SK-N-SH treated with all-trans-retinoic acid at 6 μM for 48 hours (cell line): ENCODE results near the gene C6orf89.

Experiments
- ATAC-seq: fragments of 200-7000 bp; cut with Tn5 transposase; 3 replicates; pipeline ENCODE4 v1.9.1; 2020; ENCODE audit warnings: mild to moderate bottlenecking, moderate library complexity
- BACH2 ChIP-seq: fragments of 250-450 bp; sonication (Bioruptor Pico); IDR thresholded peaks from 2 replicates; pipeline ENCODE4 v1.9.0; 2021; ENCODE audit warnings: mild to moderate bottlenecking, borderline replicate concordance
- CSDC2 ChIP-seq: fragments of 250-450 bp; sonication (Bioruptor Pico); IDR thresholded peaks from 2 replicates; pipeline ENCODE4 v1.5.0; 2020; ENCODE audit warnings: mild to moderate bottlenecking, moderate library complexity
- CSRNP3 ChIP-seq: fragments of 250-450 bp; sonication (Bioruptor Pico); IDR thresholded peaks from 2 replicates; pipeline ENCODE4 v1.5.1; 2021; ENCODE audit warnings: mild to moderate bottlenecking, moderate library complexity
- ESRRG ChIP-seq: fragments of 250-450 bp; sonication (Bioruptor Pico); IDR thresholded peaks from 2 replicates; pipeline ENCODE4 v1.6.1; 2021; ENCODE audit warnings: mild to moderate bottlenecking
- GLIS3 ChIP-seq: fragments of 250-450 bp; sonication (Bioruptor Pico); IDR thresholded peaks from 2 replicates; pipeline ENCODE4 v1.5.0; 2020; ENCODE audit warnings: mild to moderate bottlenecking, moderate library complexity
- ISL1 ChIP-seq: fragments of 250-450 bp; sonication (Bioruptor Pico); IDR thresholded peaks from 2 replicates; pipeline ENCODE4 v2.1.2; 2022; ENCODE audit warnings: mild to moderate bottlenecking, moderate library complexity
- OSR1 ChIP-seq: fragments of 250-450 bp; sonication (Bioruptor Pico); IDR thresholded peaks from 2 replicates; pipeline ENCODE4 v1.8.0; 2022; ENCODE audit warnings: moderate library complexity, mild to moderate bottlenecking, inconsistent platforms
- POU6F1 ChIP-seq: fragments of 250-450 bp; sonication (Bioruptor Pico); IDR thresholded peaks from 2 replicates; pipeline ENCODE4 v1.8.0; 2021; ENCODE audit warnings: low read depth, mild to moderate bottlenecking, moderate library complexity, borderline replicate concordance
- PPARA ChIP-seq: fragments of 250-450 bp; sonication (Bioruptor Pico); IDR thresholded peaks from 2 replicates; pipeline ENCODE4 v1.5.0; 2020; ENCODE audit warnings: mild to moderate bottlenecking, borderline replicate concordance
- RARB ChIP-seq: fragments of 250-450 bp; sonication (Bioruptor Pico); IDR thresholded peaks from 2 replicates; pipeline ENCODE4 v1.8.0; 2021; ENCODE audit warnings: mild to moderate bottlenecking, moderate library complexity
- SNAI2 ChIP-seq: fragments of 250-450 bp; sonication (Bioruptor Pico); IDR thresholded peaks from 2 replicates; pipeline ENCODE4 v1.5.0; 2020; ENCODE audit warnings: mild to moderate bottlenecking, moderate library complexity
- TCF4 ChIP-seq: fragments of 250-450 bp; sonication (Bioruptor Pico); IDR thresholded peaks from 2 replicates; pipeline ENCODE4 v1.8.0; 2021; ENCODE audit warnings: mild to moderate bottlenecking, moderate library complexity, borderline replicate concordance
- ZC3H10 ChIP-seq: fragments of 250-450 bp; sonication (Bioruptor Pico); IDR thresholded peaks from 2 replicates; pipeline ENCODE4 v1.5.1; 2021; ENCODE audit warnings: mild to moderate bottlenecking, moderate library complexity
- ZFP3 ChIP-seq: fragments of 250-450 bp; sonication (Bioruptor Pico); IDR thresholded peaks from 2 replicates; pipeline ENCODE4 v1.5.0; 2020; ENCODE audit warnings: mild to moderate bottlenecking, moderate library complexity
- ZFP30 ChIP-seq: fragments of 450-650 bp; formaldehyde crosslinking; IDR thresholded peaks from 2 replicates; pipeline ENCODE4 v1.5.0; 2022; ENCODE audit warnings: mild to moderate bottlenecking, moderate library complexity
- ZNF565 ChIP-seq: fragments of 450-650 bp; formaldehyde crosslinking; conservative IDR thresholded peaks from 2 replicates; pipeline ENCODE4 v1.5.0; 2020; ENCODE audit warnings: low read depth, mild to moderate bottlenecking, moderate library complexity
- ZNF70 ChIP-seq: fragments of 450-650 bp; formaldehyde crosslinking; IDR thresholded peaks from 2 replicates; pipeline ENCODE4 v1.5.0; 2020; ENCODE audit warnings: mild to moderate bottlenecking, moderate library complexity
- TF ChIP-seq, protein P1 (sequence below): fragments of 250-450 bp; sonication (Bioruptor Pico); IDR thresholded peaks from 2 replicates; pipeline ENCODE4 v1.5.1; 2020; ENCODE audit warnings: low read depth, mild to moderate bottlenecking, moderate library complexity
- TF ChIP-seq, protein P2 (sequence below): fragments of 250-450 bp; sonication (Bioruptor Pico); IDR thresholded peaks from 2 replicates; pipeline ENCODE4 v1.8.0; 2020; ENCODE audit warnings: mild to moderate bottlenecking, moderate library complexity, borderline replicate concordance
- TF ChIP-seq, protein P3 (sequence below): fragments of 250-450 bp; sonication (Bioruptor Pico); IDR thresholded peaks from 2 replicates; pipeline ENCODE4 v1.5.0; 2020; ENCODE audit warnings: mild to moderate bottlenecking, moderate library complexity

Gene C6orf89

GRCh38 chr6:36915599-36915998, 29.8 kb downstream of the C6orf89 start:
- no peak for ATAC-seq
- TF ChIP-seq, protein P1, sequence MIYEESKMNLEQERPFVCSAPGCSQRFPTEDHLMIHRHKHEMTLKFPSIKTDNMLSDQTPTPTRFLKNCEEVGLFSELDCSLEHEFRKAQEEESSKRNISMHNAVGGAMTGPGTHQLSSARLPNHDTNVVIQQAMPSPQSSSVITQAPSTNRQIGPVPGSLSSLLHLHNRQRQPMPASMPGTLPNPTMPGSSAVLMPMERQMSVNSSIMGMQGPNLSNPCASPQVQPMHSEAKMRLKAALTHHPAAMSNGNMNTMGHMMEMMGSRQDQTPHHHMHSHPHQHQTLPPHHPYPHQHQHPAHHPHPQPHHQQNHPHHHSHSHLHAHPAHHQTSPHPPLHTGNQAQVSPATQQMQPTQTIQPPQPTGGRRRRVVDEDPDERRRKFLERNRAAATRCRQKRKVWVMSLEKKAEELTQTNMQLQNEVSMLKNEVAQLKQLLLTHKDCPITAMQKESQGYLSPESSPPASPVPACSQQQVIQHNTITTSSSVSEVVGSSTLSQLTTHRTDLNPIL (CRISPR knock-in tag) = no peak
- TF ChIP-seq TCF4 (CRISPR knock-in tag) = no peak
- no peak for TF ChIP-seq CSRNP3 (CRISPR knock-in tag)
- TF ChIP-seq ZNF70 (CRISPR knock-in tag) = no peak

GRCh38 chr6:36916126-36916525, 30.4 kb downstream of the C6orf89 start:
- no peak for ATAC-seq
- TF ChIP-seq PPARA (CRISPR knock-in tag) (no peak), ZFP30 (no peak)

DNA sequence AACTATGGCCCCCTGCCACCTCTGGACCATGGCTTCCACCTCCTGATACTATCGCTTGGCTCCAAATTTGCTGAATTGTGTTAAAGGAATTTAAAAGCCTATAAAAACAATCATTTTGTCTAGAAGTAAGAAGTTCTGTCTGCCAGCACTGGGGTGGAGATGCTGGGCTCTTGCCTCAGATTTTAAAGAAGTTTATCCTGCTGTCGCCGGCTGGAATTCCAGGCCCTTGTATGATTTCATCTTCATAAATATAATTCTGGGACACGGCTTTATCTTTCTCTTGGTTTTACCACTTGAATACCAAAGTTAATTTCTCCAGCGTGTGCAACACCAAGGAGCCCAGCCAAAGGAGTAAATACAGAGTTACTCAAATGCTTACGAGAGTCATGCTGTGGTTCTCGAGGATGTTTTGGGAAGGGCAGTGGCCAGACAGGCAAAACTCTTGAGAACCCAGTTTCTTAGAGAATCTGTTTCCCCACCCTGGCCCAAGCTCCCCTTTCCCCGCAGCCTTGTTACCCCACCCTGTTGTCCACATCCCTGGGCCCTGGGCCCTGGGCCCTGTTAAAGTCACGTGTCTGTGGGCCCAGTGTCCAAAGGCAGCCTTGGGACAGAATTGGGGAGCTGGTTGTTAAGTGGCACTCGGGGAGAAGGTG, 31.9 kb downstream of the C6orf89 start:
- ATAC-seq = no peak
- TF ChIP-seq SNAI2 (CRISPR knock-in tag) (no peak), ZFP3 (CRISPR knock-in tag) (no peak), ESRRG (CRISPR knock-in tag) (no peak), OSR1 (CRISPR knock-in tag) (no peak), ZNF70 (CRISPR knock-in tag) (no peak), ZFP30 (no peak), POU6F1 (CRISPR knock-in tag) (no peak), GLIS3 (CRISPR knock-in tag) (no peak), ISL1 (CRISPR knock-in tag) (no peak), PPARA (CRISPR knock-in tag) (no peak), RARB (CRISPR knock-in tag) (no peak), CSDC2 (CRISPR knock-in tag) (no peak), ZC3H10 (no peak), BACH2 (CRISPR knock-in tag) (no peak), CSRNP3 (CRISPR knock-in tag) (no peak)
- TF ChIP-seq, protein P1 (CRISPR knock-in tag) = no peak

DNA sequence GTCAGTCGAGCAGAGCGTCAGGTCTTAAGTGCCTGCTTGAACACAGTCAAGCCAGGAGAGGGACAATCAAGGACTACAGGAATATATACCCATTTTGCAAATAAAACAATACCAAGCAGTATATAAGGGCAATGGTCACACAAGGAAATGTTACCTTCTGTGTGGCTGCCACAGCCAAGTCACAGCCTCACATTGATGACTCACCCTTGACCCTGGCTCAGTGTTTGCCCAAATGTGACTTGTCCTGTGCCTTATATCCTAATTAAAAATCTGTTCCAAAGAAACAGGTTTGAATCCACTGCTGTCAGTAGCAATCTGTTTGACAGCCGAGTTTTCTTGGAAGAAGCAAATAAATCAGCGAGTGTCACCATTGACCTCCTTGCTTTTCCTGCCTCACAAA, 34.3 kb downstream of the C6orf89 start:
- TF ChIP-seq ZNF565 (no peak), ISL1 (CRISPR knock-in tag) (no peak), ESRRG (CRISPR knock-in tag) (no peak), GLIS3 (CRISPR knock-in tag) (no peak), PPARA (CRISPR knock-in tag) (no peak), BACH2 (CRISPR knock-in tag) (no peak), TCF4 (CRISPR knock-in tag) (no peak), ZFP3 (CRISPR knock-in tag) (no peak), CSDC2 (CRISPR knock-in tag) (no peak), ZC3H10 (no peak), ZNF70 (CRISPR knock-in tag) (no peak)
- TF ChIP-seq, protein P2, sequence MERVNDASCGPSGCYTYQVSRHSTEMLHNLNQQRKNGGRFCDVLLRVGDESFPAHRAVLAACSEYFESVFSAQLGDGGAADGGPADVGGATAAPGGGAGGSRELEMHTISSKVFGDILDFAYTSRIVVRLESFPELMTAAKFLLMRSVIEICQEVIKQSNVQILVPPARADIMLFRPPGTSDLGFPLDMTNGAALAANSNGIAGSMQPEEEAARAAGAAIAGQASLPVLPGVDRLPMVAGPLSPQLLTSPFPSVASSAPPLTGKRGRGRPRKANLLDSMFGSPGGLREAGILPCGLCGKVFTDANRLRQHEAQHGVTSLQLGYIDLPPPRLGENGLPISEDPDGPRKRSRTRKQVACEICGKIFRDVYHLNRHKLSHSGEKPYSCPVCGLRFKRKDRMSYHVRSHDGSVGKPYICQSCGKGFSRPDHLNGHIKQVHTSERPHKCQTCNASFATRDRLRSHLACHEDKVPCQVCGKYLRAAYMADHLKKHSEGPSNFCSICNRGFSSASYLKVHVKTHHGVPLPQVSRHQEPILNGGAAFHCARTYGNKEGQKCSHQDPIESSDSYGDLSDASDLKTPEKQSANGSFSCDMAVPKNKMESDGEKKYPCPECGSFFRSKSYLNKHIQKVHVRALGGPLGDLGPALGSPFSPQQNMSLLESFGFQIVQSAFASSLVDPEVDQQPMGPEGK = no peak
- TF ChIP-seq, protein P3, sequence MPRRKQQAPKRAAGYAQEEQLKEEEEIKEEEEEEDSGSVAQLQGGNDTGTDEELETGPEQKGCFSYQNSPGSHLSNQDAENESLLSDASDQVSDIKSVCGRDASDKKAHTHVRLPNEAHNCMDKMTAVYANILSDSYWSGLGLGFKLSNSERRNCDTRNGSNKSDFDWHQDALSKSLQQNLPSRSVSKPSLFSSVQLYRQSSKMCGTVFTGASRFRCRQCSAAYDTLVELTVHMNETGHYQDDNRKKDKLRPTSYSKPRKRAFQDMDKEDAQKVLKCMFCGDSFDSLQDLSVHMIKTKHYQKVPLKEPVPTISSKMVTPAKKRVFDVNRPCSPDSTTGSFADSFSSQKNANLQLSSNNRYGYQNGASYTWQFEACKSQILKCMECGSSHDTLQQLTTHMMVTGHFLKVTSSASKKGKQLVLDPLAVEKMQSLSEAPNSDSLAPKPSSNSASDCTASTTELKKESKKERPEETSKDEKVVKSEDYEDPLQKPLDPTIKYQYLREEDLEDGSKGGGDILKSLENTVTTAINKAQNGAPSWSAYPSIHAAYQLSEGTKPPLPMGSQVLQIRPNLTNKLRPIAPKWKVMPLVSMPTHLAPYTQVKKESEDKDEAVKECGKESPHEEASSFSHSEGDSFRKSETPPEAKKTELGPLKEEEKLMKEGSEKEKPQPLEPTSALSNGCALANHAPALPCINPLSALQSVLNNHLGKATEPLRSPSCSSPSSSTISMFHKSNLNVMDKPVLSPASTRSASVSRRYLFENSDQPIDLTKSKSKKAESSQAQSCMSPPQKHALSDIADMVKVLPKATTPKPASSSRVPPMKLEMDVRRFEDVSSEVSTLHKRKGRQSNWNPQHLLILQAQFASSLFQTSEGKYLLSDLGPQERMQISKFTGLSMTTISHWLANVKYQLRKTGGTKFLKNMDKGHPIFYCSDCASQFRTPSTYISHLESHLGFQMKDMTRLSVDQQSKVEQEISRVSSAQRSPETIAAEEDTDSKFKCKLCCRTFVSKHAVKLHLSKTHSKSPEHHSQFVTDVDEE = no peak
- TF ChIP-seq, protein P1 (CRISPR knock-in tag) = no peak
- ATAC-seq = no peak
